LNCAP (cell line): Measurements from ENCODE around the gene ASB13.

Experiments used
- TF ChIP-seq, protein P1 (sequence below): fragments of 450-650 bp; IDR thresholded peaks from 2 replicates; pipeline ENCODE4 v1.5.1; 2017; ENCODE audit warnings: mild to moderate bottlenecking

ASB13 gene

DNA sequence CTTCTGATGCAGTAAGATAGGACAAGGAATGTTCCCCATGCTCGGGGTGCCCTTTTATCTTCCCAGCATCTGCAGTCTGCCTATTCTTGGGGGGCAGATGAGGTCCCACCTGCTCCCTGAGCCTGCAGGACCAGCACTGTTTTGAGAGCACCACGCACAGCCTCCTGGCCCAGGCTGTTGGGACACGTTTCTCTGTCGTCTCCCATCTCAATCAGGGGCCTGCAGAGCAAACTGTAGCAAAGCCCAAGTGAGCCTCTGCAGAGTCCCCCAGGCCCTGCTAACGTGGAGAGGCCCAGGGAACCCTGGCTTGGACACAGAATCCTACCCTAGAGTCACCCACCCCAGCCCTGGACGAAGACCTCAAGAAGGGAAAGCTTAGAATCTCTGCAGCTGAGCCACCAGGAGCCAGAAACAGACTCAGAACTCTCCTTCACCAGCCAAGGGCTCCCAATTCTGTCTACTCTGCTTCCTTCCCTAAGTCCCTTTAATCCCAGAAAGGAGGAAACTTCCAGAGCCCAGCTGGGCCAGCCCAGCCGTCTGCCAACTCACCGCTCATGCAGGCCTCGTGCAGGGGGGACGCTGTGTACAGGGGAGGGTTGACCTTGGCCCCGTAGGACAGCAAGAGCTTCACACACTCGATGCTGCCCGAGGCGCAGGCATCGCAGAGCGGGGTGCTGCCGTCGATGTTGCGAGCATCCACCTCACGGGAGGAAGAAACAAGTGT is 15.6 kb downstream of the ASB13 start:
- TF ChIP-seq, protein P1, sequence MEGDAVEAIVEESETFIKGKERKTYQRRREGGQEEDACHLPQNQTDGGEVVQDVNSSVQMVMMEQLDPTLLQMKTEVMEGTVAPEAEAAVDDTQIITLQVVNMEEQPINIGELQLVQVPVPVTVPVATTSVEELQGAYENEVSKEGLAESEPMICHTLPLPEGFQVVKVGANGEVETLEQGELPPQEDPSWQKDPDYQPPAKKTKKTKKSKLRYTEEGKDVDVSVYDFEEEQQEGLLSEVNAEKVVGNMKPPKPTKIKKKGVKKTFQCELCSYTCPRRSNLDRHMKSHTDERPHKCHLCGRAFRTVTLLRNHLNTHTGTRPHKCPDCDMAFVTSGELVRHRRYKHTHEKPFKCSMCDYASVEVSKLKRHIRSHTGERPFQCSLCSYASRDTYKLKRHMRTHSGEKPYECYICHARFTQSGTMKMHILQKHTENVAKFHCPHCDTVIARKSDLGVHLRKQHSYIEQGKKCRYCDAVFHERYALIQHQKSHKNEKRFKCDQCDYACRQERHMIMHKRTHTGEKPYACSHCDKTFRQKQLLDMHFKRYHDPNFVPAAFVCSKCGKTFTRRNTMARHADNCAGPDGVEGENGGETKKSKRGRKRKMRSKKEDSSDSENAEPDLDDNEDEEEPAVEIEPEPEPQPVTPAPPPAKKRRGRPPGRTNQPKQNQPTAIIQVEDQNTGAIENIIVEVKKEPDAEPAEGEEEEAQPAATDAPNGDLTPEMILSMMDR: no peak

DNA sequence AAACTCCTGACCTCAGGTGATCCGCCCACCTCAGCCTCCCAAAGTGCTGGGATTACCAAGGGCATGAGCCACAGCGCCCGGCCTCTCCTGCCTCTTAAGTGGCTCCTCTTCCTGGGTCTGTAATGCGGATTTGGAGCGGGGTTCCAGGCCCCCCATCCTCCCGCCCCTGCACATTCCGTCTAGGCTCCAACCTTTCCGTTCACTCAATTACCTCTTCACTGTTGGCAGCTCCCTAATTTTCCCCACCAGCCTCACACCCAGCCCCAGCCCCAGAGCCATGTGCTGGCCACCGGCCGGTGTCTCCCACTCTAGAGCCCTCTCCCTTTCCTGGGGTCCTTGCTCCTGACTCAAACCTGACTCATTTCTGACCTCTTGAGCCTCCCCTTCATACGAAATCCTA is 16.6 kb downstream of the ASB13 start:
- TF ChIP-seq, protein P1: no peak

DNA sequence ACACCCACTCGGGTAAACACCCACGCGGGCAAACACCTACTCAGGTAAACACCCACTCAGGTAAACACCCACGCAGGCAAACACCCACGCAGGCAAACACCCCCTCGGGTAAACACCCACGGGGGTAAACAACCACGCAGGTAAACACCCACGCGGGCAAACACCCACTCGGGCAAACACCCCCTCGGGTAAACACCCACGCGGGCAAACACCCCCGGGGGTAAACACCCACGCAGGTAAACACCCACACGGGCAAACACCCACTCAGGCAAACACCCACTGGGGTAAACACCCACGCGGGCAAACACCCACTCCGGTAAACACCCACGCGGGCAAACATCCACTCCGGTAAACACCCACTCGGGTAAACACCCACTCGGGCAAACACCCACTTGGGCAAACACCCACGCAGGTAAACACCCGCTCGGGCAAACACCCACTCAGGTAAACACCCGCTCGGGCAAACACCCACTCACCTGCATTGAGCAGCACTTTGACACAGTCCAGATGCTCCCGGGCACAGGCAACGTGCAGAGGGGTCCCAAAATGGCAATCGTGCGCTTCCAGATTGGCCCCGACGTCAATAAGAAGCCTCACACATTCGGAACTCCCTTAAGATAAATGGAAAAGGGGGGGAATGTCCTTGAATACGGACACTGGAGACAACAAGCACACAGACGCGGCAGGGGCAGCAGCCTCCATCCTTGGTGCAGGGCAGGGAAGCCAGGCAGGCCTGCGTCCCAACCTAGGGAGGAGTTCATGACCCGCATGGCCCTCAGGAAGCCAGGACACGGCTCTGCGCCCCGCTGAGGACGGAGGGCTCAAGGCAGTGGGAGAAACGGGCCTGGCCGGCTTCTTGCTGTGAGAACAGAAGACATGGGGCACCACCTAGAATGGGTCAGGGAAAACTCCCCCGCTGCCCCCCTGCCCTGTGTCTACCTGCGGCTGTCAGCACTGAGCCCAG is 17.6 kb downstream of the ASB13 start:
- TF ChIP-seq, protein P1: no peak

DNA sequence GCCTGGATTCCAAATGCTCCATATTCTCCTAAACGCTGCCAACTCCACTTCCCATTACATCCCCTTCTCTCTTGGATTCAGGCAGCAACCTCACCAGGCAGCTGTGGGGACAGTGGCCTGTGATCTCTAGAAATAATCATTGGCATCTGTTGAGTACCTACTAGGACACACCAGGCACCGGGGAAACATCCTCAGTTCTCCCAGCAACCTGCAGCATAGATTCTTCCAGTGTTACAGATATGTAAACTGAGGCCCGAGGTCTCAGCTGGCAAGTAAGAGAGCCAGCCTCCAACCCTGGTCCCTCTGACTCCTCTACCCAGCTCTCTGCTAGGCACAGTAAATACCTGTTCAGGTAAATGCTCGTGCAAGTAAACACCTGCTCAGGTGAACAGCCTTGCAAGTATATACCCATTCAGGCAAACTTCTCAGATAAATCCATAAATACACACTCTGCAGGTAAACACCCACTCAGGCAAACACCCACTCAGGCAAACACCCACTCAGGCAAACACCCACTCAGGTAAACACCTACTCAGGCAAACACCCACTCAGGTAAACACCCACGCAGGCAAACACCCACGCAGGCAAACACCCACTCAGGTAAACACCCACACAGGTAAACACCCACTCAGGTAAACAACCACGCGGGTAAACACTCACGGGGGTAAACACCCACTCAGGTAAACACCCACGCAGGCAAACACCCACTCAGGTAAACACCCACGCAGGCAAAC is 18.7 kb downstream of the ASB13 start:
- TF ChIP-seq, protein P1: no peak

DNA sequence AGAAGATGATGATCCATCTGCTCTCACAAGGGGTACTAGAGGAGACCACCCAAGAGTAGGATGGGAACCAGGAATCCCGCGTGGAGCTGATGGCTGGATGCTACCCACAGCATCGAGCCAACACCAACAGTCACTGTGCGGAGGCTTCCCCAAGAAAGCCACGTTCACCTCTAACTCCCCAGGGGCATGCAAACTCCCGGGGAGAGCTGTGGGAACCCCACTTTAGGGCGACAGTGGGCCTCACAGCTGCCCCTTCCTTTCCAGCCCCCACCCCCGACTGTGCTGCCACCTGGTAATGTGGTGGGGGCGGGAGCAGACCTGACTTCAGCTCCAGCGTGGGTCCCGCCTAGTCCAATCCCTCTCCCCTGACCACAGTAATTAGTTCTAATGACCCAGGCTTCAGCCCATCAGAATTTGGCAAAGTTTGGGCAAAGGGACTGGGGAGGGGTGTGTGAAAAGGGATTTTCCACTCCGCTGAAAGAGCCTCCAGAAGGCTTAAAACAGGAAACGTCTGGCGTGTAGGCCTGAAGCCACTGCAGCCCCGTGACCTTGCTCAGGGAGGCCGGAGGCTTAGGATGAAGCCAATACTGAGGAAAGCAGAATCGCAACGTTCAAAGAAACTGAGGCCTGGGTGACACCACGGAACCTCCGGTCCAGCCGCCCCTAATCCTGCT is 20.3 kb downstream of the ASB13 start:
- TF ChIP-seq, protein P1: no peak

DNA sequence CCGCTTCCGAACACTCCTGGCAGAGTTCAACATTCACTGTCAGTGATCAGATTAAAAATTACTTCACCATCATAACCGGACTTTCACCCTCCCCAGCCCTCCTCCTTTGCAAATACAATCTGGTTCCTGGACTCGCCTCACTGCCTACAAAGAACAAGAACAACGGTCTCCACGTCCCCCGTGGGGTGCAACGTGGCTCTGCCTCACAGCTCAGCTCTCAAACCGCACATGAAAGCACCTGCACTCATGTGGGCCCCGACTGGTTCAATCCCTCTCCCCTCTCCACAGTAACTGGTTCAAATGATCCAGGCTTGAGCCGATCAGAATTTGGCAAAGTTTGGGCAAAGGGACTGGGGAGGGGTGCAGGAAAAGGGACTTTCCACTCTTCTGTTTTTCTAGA is 21.0 kb downstream of the ASB13 start:
- TF ChIP-seq, protein P1: no peak

DNA sequence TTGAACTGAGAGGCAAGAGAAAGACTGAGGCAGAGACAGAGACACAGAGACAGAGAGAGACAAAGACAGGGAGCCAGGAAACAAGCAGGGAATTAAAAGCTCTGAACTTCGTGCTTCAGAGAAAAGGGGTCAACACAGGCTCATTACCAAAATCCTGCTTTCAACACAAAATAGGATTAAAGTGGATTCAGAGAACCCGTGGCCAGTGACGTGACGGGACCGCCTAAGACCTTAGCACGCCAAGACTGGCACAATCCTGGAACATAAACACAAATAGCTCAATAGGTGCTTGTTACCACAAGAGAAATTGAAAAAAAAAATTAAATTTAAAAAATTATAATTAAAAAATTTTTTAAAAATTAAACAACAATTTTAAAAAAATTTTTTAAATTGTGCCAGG is 21.5 kb downstream of the ASB13 start:
- TF ChIP-seq, protein P1: no peak
